Kidney tubule cell (primary cell): ENCODE data around the gene ACIN1.
"Not testable (repeated sequence)": the region's sequence is repeated elsewhere in the genome, so short reads cannot be mapped to it uniquely, and the experiment has no call there.

Experiments
- DNase-seq: peaks from one replicate; pipeline ENCODE4 v3.0.0-alpha.2; 2018; ENCODE audit warnings: low spot score

ACIN1 gene

DNA sequence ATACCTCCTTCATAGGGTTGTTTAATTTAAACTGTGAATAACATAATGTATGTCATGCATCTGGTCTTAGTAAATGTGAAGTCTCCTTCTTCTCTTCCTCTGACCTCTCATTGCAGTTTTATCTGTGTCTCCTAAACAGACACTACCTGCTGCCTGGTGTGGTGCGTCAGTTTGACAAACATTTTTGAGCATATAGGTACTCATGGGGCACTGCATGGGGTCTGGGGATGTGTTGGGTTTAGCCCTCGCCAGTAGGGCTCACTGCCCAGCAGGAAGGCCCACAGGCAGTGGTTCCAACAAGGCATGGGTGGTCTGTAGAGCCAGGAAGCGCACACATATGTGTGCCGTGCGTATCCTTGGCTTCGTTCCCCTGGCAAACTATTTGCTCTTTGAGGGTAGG lies 27.1 kb upstream of the ACIN1 start:
- no peak for DNase-seq

DNA sequence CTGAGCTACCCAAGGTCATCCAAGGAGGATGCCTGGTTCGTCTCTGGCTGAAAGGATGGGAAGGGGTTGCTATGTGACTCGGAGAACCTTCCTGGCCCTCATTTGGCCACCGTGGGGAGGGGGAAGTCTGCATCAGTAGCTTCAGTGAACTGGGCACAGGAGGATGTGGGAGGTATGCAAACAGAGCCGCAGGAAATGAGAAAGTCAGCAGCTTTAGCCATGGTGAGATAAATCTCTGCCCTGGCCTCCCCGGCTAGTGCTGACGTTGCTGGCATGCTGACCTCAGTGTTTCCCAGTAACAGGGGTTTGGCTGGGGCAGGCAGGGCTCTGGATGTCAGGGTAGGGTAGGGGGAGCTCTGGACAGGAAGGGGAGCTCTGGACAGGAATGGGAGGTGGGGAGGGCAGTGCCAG lies 26.4 kb upstream of the ACIN1 start:
- peak; percentile 79 for DNase-seq

DNA sequence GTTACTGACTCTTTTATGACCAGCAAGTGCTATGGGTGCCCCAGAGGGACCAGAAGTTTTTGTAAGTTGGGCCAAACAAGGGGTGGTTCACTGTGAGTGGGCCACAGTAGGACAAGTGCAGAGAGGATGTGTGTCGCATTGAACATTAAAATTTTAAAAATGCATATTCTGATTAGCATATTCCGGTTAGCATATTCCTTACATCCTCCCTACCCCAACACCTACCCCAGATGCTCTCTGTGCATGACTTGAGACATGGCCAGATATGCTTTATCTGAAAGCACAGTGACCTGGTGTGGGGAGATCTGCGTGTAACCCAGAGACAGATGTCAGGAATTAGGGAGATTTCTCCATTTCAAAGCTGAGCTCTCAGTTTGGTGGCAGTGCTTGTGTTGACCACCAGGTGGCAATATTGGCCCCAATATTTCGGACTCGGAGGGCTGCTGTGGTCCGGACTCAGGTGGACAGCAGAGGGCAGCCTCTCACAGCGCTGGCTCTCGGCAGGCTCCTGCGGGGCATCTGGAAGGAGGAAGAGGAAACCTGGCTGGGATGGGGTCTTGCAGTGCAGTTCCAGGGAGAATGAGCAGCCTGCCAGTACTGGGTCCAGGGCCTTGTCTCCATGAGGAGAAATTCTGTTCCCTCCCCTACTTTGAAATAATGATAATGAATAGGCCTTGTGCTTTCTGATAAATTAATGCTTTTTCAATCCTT lies 25.8 kb upstream of the ACIN1 start:
- peak; percentile 88 for DNase-seq

DNA sequence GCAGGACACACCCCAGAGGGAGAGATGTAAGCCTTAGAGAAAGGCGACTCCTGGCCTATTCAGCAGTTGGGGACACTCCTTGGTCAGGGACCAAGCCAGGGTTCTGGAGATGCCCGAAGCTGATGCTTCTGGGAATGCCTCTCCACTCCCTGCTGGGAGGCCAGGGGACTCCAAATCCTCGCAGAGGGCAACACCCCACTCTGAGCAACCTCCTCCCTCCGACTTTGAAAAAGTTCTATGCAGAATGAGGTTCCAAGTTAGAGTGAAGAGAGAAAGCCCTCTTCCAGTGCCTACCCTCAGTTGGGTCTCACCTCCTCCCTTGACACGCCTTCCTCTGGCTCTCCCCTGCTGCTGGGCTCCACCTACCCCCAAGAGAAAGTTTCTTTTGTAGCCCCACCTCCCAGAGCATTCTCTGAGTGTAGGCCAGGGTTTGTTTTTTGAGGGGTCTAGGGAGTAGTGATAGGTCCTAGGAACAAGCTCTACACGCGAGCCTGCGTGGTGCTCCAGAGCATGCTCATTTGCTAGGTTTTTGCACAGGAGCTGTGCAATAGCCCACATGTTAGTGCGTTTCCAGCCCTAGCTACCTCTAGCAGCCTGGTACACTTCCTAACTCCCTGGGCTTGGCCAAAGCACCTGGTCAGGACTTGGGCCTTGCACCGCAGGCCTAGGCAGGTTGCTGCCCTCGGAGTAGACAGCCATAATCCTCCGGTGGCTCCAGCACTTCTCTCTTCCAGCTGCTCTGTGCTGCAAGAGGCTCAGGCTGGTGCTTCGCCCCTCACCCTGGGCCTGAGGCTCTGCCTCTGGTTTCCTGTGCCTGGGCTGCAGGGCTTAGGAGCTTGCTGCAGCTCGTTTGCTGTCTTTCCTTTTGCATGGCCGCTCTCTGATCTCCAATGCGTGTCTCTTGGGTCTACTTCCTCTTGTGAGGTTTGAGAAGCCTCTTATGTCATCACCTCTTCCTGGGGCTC lies 24.7 kb upstream of the ACIN1 start:
- DNase-seq = no peak

DNA sequence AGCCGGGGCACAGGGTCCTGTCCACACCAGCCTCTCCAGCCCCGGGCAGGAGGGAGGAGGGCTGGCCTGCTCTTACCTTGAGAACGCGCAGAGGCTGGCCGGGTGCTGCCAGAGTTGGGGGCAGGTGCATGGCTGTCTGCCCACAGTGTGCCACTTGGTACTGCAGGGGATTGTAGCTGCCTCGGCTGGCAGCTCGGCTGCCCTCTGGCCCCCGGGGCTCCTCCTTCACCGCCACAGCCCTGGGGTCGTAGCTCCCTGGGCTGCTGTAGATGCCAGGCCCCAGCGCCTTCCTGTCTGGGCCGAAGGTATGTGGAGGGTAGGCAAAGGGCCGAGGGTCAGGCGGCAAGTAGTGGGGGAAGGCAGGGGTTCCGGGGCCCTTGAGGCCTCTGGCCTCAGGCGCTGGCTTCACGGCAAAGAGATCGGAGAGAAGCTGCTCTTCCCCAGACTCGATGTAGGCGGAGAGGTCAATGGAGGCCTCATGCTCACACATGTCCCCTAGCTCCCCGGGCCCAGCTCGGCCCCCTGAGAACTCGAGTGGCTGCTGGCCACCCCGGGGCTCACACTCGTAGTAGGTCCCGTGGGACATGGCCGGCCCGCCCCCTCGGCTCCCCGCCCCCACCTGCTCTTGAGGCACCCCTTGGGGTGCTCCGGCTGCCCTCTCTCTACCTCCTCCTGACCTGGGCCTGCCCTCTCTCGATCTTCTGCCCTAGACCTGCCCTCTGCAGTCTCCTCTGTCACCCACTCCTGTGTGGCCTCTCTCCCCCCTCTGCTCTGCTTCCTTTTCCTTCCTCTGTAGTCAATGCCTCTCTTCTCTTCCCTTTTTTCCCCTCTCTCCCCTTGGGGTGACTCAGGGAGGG lies 23.8 kb upstream of the ACIN1 start, which contains the start of gene CEBPE:
Gene CEBPE (minus strand): TSS at position 750 of the 857 bp plus-strand sequence. CDS start 164 bp downstream, at position 586.
- DNase-seq = no peak

DNA sequence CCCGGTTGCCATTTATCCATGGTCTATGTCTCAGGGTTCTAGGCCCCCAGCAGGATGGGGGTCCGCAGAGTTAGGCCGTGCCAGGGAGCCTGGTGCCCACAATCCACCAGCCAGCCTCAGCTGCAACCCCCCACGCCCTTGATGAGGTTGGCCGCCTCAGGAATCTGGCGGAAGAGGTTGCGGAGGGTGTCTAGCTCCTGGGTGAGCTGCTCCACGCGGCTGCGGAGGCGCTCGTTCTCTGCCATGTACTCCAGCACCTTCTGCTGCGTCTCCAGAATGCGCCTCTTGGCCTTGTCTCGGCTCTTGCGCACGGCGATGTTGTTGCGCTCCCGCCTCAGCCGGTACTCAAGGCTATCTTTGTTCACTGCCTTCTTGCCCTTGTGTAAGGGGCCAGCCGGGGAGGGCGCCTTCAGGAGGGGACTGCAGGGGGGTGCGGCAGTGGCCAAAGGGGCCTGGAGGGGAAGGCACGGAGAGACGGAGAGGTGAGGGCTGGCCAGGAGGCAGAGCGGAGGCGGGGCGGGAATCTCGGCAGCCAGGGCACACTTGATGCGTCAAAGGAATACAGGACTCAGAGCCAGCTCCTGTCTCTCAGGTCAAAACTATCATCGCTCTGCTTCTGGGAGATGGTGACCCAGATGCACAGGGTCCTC lies 22.6 kb upstream of the ACIN1 start:
- DNase-seq = no peak

DNA sequence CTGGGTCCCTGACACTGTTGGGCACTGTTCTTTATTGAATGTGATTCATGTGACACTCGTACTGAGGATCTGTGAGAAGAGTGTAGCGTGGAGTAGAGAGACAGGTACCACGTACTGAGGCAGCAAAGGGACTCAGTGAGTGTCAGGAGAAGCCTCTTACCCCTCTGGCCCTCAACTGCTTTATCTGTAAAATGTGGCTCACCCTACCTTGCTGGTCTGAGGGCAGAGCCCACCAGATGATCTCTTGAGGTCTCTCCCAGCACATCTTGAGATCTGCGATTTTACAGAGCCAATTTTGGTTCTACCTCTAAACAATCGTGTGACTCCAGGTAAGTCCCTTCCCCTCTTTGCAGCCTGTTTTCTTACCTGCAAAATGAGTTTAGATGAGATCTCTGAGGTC lies 21.0 kb upstream of the ACIN1 start:
- peak; percentile 13 for DNase-seq

DNA sequence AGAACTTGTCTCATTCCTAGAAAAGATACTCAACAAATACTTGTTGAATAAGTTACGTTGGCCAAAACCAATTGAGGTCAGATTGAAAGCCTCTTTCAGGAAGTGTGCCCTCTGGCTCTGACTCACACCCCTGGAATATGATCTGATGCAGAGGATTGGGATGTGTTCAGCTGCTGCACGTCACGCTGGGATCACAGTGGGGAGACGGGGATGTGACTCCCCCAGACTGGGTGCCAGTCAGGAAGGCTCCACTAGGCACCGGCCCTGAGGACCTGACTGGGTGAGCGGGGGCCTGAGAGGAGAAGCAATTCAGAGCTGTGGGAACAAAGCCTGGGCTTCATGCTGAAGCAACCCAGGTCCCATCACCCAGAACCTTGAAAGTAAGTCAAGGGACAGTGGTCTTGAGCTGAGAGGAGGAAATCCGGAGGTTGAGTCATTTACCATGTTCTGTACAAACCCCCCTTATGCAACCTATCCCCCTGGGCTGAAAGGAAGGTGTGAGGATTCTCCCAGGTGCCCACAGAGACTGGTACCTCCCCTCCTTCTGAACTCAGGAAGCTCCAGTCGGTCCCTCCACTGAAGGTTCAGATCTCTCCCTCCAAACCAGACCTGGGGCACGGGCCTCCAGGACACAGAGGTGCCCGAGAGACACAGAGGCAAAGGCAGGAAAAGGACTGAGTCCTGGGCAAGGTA lies 20.2 kb upstream of the ACIN1 start:
- DNase-seq = peak; percentile 97

DNA sequence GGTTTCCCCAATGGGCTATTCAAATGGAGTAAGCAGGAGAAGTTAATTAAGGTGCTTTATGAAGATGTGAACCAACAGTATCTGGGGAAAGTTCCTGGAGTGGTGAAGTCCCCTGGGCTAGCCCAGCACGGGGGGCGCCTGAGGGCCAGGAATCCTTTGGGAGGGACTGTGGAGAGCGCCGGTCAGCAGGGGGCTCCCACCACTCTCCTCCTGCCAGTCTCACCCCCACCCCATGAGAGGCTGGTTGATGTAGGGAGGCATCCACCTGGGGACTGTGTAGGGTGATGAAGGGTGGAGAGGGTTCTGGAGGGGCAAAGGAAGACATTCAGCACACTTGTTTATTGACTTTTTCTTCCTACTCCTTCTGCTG lies 19.7 kb upstream of the ACIN1 start:
- DNase-seq = no peak

DNA sequence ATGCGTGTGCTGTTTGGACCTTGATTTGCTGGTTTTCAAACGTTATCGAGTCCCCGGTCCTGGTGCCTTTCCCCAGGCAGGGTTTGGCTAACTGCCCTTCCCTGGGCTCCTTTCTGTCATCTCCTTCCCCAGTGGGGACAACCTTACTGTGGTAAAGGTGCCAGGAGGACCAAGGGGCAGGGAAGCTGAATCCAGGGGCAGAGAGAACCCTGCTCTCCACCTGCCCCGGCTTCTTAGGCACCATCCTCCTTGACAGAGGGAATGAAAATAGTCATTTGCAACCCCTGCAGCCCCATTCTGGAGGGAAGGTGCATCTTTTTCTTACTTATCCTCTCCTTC lies 19.2 kb upstream of the ACIN1 start:
- no peak for DNase-seq

DNA sequence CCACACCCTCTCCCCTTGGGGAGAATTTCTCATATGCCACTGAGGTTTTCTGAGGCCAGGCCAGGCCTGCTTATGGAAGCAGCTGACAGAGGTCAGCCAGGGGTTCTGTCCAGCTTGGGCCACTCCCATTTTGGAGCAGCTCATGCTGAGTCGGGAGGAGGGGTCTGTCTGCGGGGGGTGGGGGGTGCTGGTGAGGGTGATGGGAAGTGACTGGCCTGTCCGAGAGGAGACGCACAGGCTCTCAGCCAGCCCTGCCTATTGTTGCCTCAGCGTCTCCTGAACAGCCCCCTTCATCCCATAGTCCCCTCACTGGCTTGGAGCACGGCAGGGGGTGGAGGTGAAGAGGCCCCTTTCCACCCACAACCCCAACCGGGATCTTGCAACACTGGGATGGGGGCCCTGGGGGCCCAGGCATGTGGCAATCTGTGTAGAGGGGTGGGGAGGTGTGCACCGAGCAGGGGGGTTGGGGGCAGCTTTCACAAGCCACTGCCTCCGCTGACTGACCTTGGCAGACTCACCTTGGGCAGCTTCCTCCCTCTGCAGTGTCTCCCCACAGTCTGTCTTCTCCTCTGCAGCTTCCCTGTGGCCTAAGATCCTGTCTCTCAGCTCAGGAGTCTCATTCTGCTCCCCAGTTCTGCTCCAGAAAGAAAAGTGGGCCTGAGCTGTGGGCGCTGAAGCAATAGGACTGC lies 18.6 kb upstream of the ACIN1 start:
- no peak for DNase-seq

DNA sequence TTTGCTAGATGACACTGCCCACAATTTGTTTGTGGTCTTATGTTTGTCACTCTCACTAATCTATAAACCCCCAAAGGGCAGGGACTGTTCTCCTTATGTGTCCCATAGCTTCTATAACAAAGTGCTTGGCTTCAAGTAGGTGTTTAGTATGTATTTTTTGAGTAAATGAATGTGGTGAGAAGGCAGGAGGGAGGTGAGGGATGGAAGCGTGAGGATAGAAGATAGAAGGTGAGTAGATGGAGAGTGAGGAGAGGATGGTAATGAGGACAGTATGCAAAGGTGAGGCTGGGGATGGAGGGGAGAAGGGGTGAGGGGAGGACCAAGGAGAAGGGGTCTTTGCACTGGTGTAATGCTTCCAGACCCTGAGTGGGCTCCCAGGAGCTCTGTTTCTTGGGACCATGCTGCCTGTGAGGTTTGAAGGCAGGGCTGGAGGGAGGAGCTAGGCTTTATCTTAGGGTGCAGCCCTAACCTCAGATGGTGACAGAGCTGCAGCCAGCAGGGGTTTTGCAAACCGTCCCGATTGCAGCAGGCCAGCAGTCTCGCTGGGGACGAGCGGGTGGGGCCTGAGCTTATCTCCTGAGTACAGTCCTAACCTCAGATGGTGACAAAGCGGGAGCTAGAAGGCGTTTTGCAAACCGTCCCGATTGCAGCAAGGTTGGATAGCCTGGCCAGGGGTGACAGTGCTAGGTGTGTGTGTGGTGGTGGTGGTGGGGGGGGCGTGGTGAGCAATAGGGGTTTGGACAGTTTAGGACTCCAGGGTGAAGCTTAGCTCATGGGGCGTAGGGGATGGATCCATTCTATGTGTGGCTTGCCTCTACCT lies 17.6 kb upstream of the ACIN1 start:
- no peak for DNase-seq

DNA sequence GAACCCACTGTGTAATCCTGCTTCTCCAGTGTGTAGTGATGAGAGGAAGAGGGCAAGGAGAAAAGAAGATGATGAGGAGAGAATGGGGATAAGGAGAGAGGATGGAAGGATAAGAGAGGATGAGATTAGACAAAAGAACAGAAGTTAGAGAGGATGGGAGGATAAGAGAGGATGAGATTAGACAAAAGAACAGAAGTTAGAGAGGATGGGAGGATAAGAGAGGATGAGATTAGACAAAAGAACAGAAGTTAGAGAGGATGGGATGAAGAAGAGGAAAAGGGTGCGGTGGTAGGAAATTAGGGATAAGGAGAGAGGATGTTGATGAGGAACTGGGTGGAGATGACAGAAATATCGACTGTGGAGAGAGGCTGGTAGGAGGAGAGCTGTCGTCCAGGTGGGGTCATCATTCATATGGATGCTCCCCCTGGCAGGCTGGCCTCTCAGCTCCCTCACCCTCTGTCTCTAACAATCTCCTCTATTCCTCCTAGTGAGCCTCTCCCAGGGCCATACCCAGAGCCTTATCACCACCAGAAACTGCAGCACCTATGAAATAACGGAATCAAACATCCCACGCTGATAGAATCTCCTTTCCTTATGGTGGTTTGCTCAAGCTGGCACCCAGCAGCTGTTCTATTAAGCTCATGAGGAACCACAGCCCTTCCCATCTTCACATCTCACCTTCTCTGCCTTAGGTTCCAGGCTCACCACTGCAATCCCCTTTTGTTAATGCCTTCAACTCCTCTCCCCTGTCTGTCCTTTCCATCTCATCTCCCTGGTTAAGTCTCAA lies 15.8 kb upstream of the ACIN1 start:
- DNase-seq = no peak

DNA sequence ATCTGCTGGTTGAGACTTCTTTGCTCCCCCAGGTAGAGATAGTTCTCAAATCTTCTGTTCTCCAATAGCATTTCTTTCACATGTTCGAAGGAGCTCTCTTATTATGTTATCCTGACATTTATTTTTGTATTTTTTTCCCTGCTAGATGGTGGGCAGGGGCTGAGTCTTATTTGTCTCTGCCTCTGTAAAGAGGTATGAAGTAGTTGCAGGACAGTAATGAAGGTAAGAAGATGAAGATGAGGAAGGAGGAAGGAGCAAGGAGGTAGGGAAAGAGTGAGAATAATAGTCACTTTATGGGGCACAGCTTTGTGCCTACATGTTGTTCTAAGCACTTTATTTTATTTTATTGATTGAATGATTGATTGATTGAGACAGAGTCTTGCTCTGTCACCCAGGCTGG lies 14.8 kb upstream of the ACIN1 start:
- DNase-seq = no peak

DNA sequence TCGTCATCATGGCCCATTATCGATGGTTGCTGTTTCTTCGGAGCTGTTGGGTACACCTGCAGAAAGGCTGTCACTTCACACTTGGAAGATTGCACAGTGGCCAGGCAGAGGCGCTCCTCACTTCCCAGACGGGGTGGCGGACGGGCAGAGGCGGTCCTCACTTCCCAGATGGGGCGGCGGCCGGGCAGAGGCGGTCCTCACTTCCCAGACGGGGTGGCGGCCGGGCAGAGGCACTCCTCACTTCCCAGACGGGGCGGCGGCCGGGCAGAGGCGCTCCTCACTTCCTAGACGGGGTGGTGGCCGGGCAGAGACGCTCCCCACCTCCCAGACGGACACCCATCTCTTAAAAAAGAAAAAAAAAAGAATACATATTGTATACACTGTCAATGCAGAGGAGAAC lies 13.2 kb upstream of the ACIN1 start:
- DNase-seq = not testable (repeated sequence)

DNA sequence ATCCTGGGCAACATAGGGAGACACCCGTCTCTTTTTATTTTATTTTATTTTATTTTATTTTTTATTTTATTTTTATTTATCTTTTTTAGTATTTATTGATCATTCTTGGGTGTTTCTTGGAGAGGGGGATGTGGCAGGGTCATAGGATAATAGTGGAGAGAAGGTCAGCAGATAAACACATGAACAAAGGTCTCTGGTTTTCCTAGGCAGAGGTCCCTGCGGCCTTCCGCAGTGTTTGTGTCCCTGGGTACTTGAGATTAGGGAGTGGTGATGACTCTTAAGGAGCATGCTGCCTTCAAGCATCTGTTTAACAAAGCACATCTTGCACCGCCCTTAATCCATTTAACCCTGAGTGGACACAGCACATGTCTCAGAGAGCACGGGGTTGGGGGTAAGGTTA lies 12.7 kb upstream of the ACIN1 start:
- DNase-seq = not testable (repeated sequence)

DNA sequence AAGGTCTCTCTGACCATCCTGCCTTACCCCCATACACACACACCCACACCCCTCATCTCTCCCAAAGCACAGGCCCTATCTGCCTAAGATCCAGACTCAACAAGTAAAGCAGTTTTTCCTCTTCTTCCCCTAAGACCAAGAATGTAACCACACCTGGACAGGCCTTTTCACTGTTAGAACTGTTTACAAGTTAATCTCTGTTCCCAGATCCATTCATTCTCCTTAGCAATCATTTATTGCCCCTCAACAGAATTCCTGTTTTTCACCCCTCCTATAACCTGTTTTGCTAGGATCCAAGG lies 11.8 kb upstream of the ACIN1 start:
- no peak for DNase-seq

DNA sequence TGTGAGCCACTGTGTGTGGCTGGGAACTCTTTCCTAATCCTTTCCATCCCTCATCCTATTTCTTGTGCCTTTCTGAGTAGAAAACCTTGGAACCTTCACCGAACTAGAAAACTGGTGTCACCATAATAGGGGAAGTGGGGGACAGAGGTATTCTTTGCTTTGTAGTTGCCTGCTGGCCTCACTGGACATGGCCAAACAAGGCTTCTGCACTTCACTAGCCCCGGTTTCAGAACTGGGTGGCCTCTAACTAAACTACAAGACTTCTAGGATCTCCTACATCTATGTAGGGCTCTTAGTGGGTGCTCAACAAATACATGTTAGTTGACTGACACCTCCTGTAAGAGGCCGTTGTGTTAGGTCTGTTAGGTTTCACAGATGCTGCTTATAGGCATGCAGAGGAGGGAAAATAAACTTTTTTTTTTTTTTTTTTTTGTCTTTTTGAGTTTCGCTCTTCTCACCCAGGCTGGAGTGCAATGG lies 10.4 kb upstream of the ACIN1 start:
- no peak for DNase-seq
